Placental epithelial cell (primary cell): ENCODE results near the gene HGD. TPM values are rescaled to one million over a fixed set of nuclear protein-coding genes. Genes with fewer than 3 reads are reported as not detected.

Experiments
- small RNA-seq: library from RNA; depleted of rRNA; stranded (forward); fragments of <200 nt; gene quantifications from one replicate; pipeline ENCODE3, GENCODE V24; 2012
- total RNA-seq: library from RNA; depleted of rRNA; stranded (reverse); fragments of >200 nt; gene quantifications from 2 replicates; pipeline ENCODE4 v1.2.3, GENCODE V29; 2012

The HGD gene
- 0.65 TPM in 1 of 2 replicates, not detected in the other for total RNA-seq

GRCh38 chr3:120682095-120682681 lies at the start of gene HGD:
Gene HGD (minus strand): TSS chr3:120682239. CDS start chr3:120682111, 128 bp downstream.

GRCh38 chr3:120596116-120596852 lies 85.8 kb downstream of the HGD start, which contains the start of gene NDUFB4:
Gene NDUFB4 (plus strand): TSS chr3:120596336. CDS start chr3:120596360, 24 bp downstream.

Small RNA genes within 50 kb of the gene (small RNA-seq; reads per million reads assigned to genes)
- gene MTCO1P29 (not detected), gene MTCO2P29 (not detected)

Other genes with a start within 250 kb of the HGD start
- 985 and 1,689 TPM in 2 replicates for gene FSTL1, start 231.2 kb downstream of the HGD start, total RNA-seq
- gene NDUFB4, start 85.9 kb downstream of the HGD start, total RNA-seq = 39.8 and 46.3 TPM in 2 replicates
- gene RABL3, start 60.3 kb upstream of the HGD start, total RNA-seq = 5.5 and 14.4 TPM in 2 replicates
- 8.2 and 10.3 TPM in 2 replicates for gene GTF2E1, start 60.5 kb upstream of the HGD start, total RNA-seq
- gene STXBP5L, start 226.0 kb upstream of the HGD start, total RNA-seq = not detected in 2 replicates